ES-I3 (cell line): ENCODE data around the gene PAOX.

Source experiments
- H3K36me3 ChIP-seq: 2 replicates; pipeline ENCODE4 v1.6.1; 2013; ENCODE audit warnings: mild to moderate bottlenecking, low read length, control low read depth, moderate library complexity; ENCODE audit not compliant: insufficient read depth
- H3K4me1 ChIP-seq: 2 replicates; pipeline ENCODE4 v1.6.1; 2013; ENCODE audit warnings: mild to moderate bottlenecking, control low read depth, low read length; ENCODE audit not compliant: insufficient read depth
- H3K9ac ChIP-seq: 2 replicates; pipeline ENCODE4 v1.6.1; 2013; ENCODE audit warnings: low read depth, mild to moderate bottlenecking, low read length, moderate library complexity
- H3K9me3 ChIP-seq: 2 replicates; pipeline ENCODE4 v1.6.1; 2013; ENCODE audit warnings: mild to moderate bottlenecking, low read length, moderate library complexity; ENCODE audit not compliant: control insufficient read depth, insufficient read depth

PAOX gene

GRCh38 chr10:133355266-133355665 is 23.8 kb upstream of the PAOX start:
- H3K9ac ChIP-seq, result no peak overlapping the region
- H3K4me1 ChIP-seq, result no peaks in the 10 kb centered on the region; the same call in 1 of the 2 replicates

GRCh38 chr10:133355991-133356390 is 23.1 kb upstream of the PAOX start:
- H3K9me3 ChIP-seq, result no peaks in the 10 kb centered on the region
- no peak overlapping the region for H3K9ac ChIP-seq
- no peaks in the 10 kb centered on the region for H3K36me3 ChIP-seq

More at GRCh38 chr10:133355266-133355665, 23.8 kb upstream of the PAOX start:
- H3K36me3 ChIP-seq, result no peaks in the 10 kb centered on the region
- H3K9me3 ChIP-seq, result no peaks in the 10 kb centered on the region

DNA sequence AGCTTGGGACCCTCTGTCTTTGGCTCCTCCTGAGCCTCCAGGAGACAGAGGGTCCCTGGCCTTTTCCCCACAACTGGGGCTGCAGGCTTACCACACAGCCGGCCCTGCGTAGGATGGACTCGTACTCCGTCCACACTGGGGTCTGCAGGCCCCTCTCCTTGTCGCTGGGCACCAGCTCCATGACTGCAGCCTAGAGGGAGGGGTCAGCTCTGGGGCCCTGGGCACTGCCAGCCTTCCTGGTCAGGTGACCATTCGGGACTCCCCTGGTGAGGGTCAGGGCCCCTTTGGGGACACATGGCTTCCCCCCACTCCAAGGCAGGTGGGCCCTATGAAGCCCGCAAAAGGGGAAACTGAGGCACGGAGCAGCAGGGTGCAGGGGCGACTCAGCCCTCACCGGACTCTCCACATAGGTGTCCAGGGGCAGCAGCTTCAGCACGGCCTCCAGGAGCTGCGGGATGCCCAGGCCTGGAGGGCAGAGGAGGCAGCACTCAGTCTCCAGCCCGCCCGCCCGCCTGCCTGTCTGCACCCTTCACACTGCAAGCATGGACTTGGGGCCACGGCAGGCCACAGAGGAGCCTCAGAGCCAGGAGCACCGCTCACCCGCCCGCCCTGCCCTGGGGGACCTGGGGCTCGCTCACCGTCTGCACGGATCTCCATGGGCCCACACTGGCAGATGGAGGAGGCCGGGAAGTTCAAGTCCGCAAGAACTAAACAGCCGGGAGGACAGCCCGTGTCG is 22.3 kb upstream of the PAOX start:
- Histone ChIP-seq H3K9me3 (no peaks in the 10 kb centered on the region), H3K4me1 (no peaks in the 10 kb centered on the region; the same call in 1 of the 2 replicates), H3K9ac (peak overlapping the region; percentile 91), H3K36me3 (no peaks in the 10 kb centered on the region)

More at GRCh38 chr10:133355991-133356390, 23.1 kb upstream of the PAOX start:
- no peaks in the 10 kb centered on the region; the same call in 1 of the 2 replicates for H3K4me1 ChIP-seq

- Histone ChIP-seq H3K4me1 (no peaks in the 10 kb centered on the region), H3K9ac (peak within 1 kb of the TSS; percentile 91), H3K36me3 (no peaks in the 10 kb centered on the region), H3K9me3 (no peaks in the 10 kb centered on the region)
Measured at GRCh38 chr10:133357285-133358161, 21.5 kb upstream of the PAOX start, which contains the start of gene FUOM. FUOM (minus strand) TSS chr10:133358019; CDS start chr10:133358007, 12 bp downstream.

DNA sequence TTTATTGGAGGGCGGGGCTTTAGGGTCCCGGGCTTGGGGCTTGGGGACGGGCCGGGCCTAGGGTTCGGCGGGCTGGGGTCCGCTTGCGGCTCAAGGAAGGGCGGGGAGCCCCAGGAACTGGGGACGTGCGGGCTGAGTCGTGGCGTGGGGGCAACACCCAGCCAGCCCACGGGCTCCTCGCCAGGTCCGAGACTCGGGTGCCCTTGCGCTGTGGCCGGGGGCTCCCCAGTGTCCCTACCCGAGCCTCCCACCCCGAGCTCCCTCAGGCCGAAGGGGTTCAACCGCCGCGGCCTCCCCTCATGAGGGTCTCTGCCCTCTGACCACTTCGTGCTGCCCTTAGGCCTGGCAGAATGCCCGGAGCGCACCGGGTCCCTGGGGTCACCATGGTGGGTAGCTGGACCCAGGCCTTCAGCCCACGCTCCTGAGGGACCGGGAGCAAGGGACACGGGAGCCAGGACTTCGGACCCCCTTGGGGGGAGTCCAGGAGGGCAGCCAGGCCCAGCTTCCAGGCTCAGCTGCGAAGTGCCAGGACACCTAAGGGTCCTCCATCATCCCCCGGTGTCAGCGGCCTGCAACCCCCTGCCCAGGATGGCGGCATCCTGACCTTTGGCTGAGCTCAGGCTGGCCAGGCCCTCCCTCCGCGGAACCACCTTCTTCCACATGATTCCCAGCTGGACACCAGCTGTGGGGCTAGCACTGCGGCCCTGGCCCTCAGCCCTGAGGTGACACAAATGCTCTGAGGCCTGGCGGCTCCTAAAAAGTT is 20.7 kb upstream of the PAOX start:
- Histone ChIP-seq H3K9ac (no peak overlapping the region; the same call in 1 of the 2 replicates), H3K36me3 (no peaks in the 10 kb centered on the region; the same call in 1 of the 2 replicates), H3K9me3 (no peaks in the 10 kb centered on the region), H3K4me1 (no peaks in the 10 kb centered on the region)

DNA sequence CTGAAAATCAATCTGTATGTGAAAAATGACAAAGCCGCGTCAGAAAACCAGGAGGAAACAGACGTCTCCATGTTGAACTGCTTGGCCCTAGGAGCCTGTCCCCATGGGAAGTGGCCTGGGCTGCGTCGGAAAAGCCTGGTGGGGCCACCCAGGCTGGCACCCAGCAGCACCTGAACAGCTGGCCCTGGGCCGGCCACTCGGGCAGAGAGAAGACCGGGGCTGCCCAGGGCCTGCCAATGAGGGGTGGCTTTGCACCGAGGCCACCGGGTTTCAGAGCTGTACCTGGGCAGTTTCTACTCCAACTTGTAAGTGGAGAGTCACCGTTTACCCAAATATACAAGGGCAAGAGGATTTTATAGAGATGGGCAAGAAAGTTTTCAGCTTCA is 20.1 kb upstream of the PAOX start:
- H3K9me3 ChIP-seq, result no peaks in the 10 kb centered on the region
- no peak overlapping the region for H3K9ac ChIP-seq
- H3K4me1 ChIP-seq, result no peaks in the 10 kb centered on the region
- no peaks in the 10 kb centered on the region; the same call in 1 of the 2 replicates for H3K36me3 ChIP-seq

- Histone ChIP-seq H3K4me1 (no peaks in the 10 kb centered on the region), H3K9me3 (no peaks in the 10 kb centered on the region), H3K36me3 (no peaks in the 10 kb centered on the region; the same call in 1 of the 2 replicates), H3K9ac (no peak overlapping the region)
Measured at GRCh38 chr10:133359554-133359971, 19.5 kb upstream of the PAOX start.

- Histone ChIP-seq H3K36me3 (no peaks in the 10 kb centered on the region; the same call in 1 of the 2 replicates), H3K9me3 (no peaks in the 10 kb centered on the region), H3K4me1 (no peaks in the 10 kb centered on the region), H3K9ac (no peak overlapping the region)
Measured at GRCh38 chr10:133359972-133360610, 19.0 kb upstream of the PAOX start.

- Histone ChIP-seq H3K9ac (no peak overlapping the region), H3K4me1 (no peaks in the 10 kb centered on the region), H3K9me3 (no peaks in the 10 kb centered on the region), H3K36me3 (peaks cover 6% of the 10 kb centered on the region; the same call in 1 of the 2 replicates)
Measured at GRCh38 chr10:133361227-133361626, 17.8 kb upstream of the PAOX start.

GRCh38 chr10:133361773-133362441 is 17.2 kb upstream of the PAOX start:
- Histone ChIP-seq H3K9me3 (no peaks in the 10 kb centered on the region), H3K36me3 (peaks cover 9% of the 10 kb centered on the region; the same call in 1 of the 2 replicates), H3K9ac (no peak overlapping the region), H3K4me1 (no peaks in the 10 kb centered on the region)

GRCh38 chr10:133362846-133363245 is 16.2 kb upstream of the PAOX start:
- Histone ChIP-seq H3K4me1 (no peaks in the 10 kb centered on the region), H3K9me3 (no peaks in the 10 kb centered on the region), H3K9ac (no peak overlapping the region), H3K36me3 (peaks cover 9% of the 10 kb centered on the region; the same call in 1 of the 2 replicates)

GRCh38 chr10:133364645-133365431 is 14.2 kb upstream of the PAOX start:
- H3K9ac ChIP-seq, result no peak overlapping the region
- no peaks in the 10 kb centered on the region for H3K4me1 ChIP-seq
- H3K36me3 ChIP-seq, result peaks cover 20% of the 10 kb centered on the region
- H3K9me3 ChIP-seq, result no peaks in the 10 kb centered on the region
